Esophagus muscularis mucosa (tissue), 4 donors: ENCODE measurements around the gene HERPUD1.

Source experiments
- CTCF ChIP-seq, 3 experiments: fragments of 200-600 bp in 2 of 3; fragments of 450-650 bp in 1 of 3; sonication (generic) in 2 of 3; IDR thresholded peaks; one replicate each; pipeline ENCODE4 v1.5.1; 2017 to 2019; ENCODE audit warnings: antibody characterized with exemption in 3 of 3, mild to moderate bottlenecking in 2 of 3, moderate library complexity in 1 of 3
- EP300 ChIP-seq: sonication (generic); formaldehyde crosslinking; IDR thresholded peaks from one replicate; pipeline ENCODE4 v1.6.1; 2017; ENCODE audit warnings: antibody characterized with exemption
- POLR2A ChIP-seq: fragments of 450-650 bp; IDR thresholded peaks from one replicate; pipeline ENCODE4 v1.6.1; 2017; ENCODE audit warnings: antibody characterized with exemption, moderate library complexity, mild to moderate bottlenecking, low read depth
- POLR2AphosphoS5 ChIP-seq, 2 donors: sonication (generic); formaldehyde crosslinking; IDR thresholded peaks; one replicate each; pipeline ENCODE4 v1.6.1; 2017; ENCODE audit warnings: antibody characterized with exemption in 2 of 2

GRCh38 chr16:56985288-56985961 lies 53.5 kb downstream of the HERPUD1 start:
- peak; percentile 33 to 36 for TF ChIP-seq POLR2AphosphoS5 (IDR thresholded peaks at IDR 0.05)
- TF ChIP-seq CTCF (IDR thresholded peaks at IDR 0.05): no peak
- TF ChIP-seq POLR2A: no peak
- no peak for TF ChIP-seq EP300
